H9 (cell line): ENCODE measurements around the gene FBXO48. TPM values are rescaled to one million over a fixed set of nuclear protein-coding genes. Genes with fewer than 3 reads are reported as not detected.

Experiments
- DNase-seq: peaks from one replicate; pipeline ENCODE4 v3.0.0-alpha.2; 2017
- H2AFZ ChIP-seq: one replicate; pipeline ENCODE4 v1.6.1; 2013; ENCODE audit warnings: mild to moderate bottlenecking, low read length, control low read depth, moderate library complexity
- H2AK5ac ChIP-seq: 2 replicates; pipeline ENCODE4 v1.6.1; 2013; ENCODE audit warnings: low read length, control low read depth, mixed read lengths; ENCODE audit not compliant: insufficient read length
- H2BK120ac ChIP-seq: one replicate; pipeline ENCODE4 v1.6.1; 2013; ENCODE audit warnings: low read depth, mild to moderate bottlenecking, low read length, control low read depth, inconsistent platforms; ENCODE audit not compliant: poor library complexity, severe bottlenecking
- H2BK12ac ChIP-seq: 2 replicates; pipeline ENCODE4 v1.6.1; 2013; ENCODE audit warnings: low read length, control low read depth, mixed read lengths, low read depth; ENCODE audit not compliant: insufficient read length
- H2BK15ac ChIP-seq: 2 replicates; pipeline ENCODE4 v1.6.1; 2013; ENCODE audit warnings: low read depth, low read length, control low read depth
- H2BK20ac ChIP-seq: one replicate; pipeline ENCODE4 v1.6.1; 2013; ENCODE audit warnings: low read depth, mild to moderate bottlenecking, low read length, control low read depth, inconsistent platforms; ENCODE audit not compliant: poor library complexity, severe bottlenecking
- H2BK5ac ChIP-seq: 2 replicates; pipeline ENCODE4 v1.6.1; 2013; ENCODE audit warnings: low read length, control low read depth, mixed read lengths; ENCODE audit not compliant: insufficient read length
- H3K14ac ChIP-seq: 2 replicates; pipeline ENCODE4 v1.6.1; 2013; ENCODE audit warnings: low read length, control low read depth; ENCODE audit not compliant: insufficient read depth
- H3K18ac ChIP-seq: 2 replicates; pipeline ENCODE4 v1.6.1; 2013; ENCODE audit warnings: low read depth, mild to moderate bottlenecking, mixed read lengths, low read length, control low read depth; ENCODE audit not compliant: insufficient read length
- H3K23ac ChIP-seq: 2 replicates; pipeline ENCODE4 v1.6.1; 2013; ENCODE audit warnings: low read length, control low read depth, mixed read lengths, low read depth; ENCODE audit not compliant: insufficient read length
- H3K23me2 ChIP-seq: 2 replicates; pipeline ENCODE4 v1.6.1; 2013; ENCODE audit warnings: low read depth, mild to moderate bottlenecking, mixed read lengths, low read length, control low read depth; ENCODE audit not compliant: insufficient read length, poor library complexity, severe bottlenecking
- H3K27ac ChIP-seq: 2 replicates; pipeline ENCODE4 v1.5.1; 2013; ENCODE audit warnings: low read length, control low read depth, mixed read lengths, low read depth; ENCODE audit not compliant: insufficient read length
- H3K27me3 ChIP-seq: 2 replicates; pipeline ENCODE4 v1.6.1; 2013; ENCODE audit warnings: low read length, control low read depth, inconsistent platforms; ENCODE audit not compliant: insufficient read depth
- H3K4ac ChIP-seq: 2 replicates; pipeline ENCODE4 v1.6.1; 2013; ENCODE audit warnings: low read depth, mild to moderate bottlenecking, control low read depth, inconsistent platforms, low read length, moderate library complexity
- H3K4me1 ChIP-seq: 2 replicates; pipeline ENCODE4 v1.6.1; 2013; ENCODE audit warnings: low read length, control low read depth, inconsistent platforms; ENCODE audit not compliant: insufficient read depth
- H3K4me2 ChIP-seq: 2 replicates; pipeline ENCODE4 v1.6.1; 2013; ENCODE audit warnings: low read length, control low read depth, mixed read lengths; ENCODE audit not compliant: insufficient read length, insufficient read depth
- H3K56ac ChIP-seq: 2 replicates; pipeline ENCODE4 v1.6.1; 2013; ENCODE audit warnings: low read depth, mild to moderate bottlenecking, mixed read lengths, low read length, control low read depth; ENCODE audit not compliant: insufficient read length
- H3K79me1 ChIP-seq: 2 replicates; pipeline ENCODE4 v1.6.1; 2013; ENCODE audit warnings: low read depth, mild to moderate bottlenecking, moderate library complexity, low read length, control low read depth, inconsistent platforms; ENCODE audit not compliant: insufficient read depth, poor library complexity, severe bottlenecking
- H3K79me2 ChIP-seq: 2 replicates; pipeline ENCODE4 v1.6.1; 2013; ENCODE audit warnings: low read length, control low read depth, inconsistent platforms; ENCODE audit not compliant: insufficient read depth
- H3K9ac ChIP-seq: 2 replicates; pipeline ENCODE4 v1.6.1; 2013; ENCODE audit warnings: low read length, control low read depth, mixed read lengths; ENCODE audit not compliant: insufficient read length; ENCODE audit errors: extremely low read depth
- H3K9me3 ChIP-seq: one replicate; pipeline ENCODE4 v1.6.1; 2013; ENCODE audit warnings: low read depth, low read length, inconsistent platforms; ENCODE audit not compliant: control insufficient read depth
- H3T11ph ChIP-seq: one replicate; pipeline ENCODE4 v1.6.1; 2013; ENCODE audit warnings: mild to moderate bottlenecking, low read length, control low read depth, inconsistent platforms
- H4K20me1 ChIP-seq: one replicate; pipeline ENCODE4 v1.6.1; 2013; ENCODE audit not compliant: control insufficient read depth, insufficient read length, insufficient read depth
- H4K5ac ChIP-seq: 2 replicates; pipeline ENCODE4 v1.6.1; 2013; ENCODE audit warnings: low read depth, mild to moderate bottlenecking, mixed read lengths, low read length, control low read depth; ENCODE audit not compliant: insufficient read length
- H4K8ac ChIP-seq: replicated peaks from 2 replicates; pipeline ENCODE4 v1.6.1; 2013; ENCODE audit warnings: low read length, control low read depth, mixed read lengths, low read depth; ENCODE audit not compliant: insufficient read length
- H4K91ac ChIP-seq: 2 replicates; pipeline ENCODE4 v1.6.1; 2013; ENCODE audit warnings: low read depth, mild to moderate bottlenecking, moderate library complexity, mixed read lengths, low read length, control low read depth; ENCODE audit not compliant: insufficient read length
- H3K27ac Mint-ChIP-seq, 3 experiments: 2 replicates in 2 of 3; 3 replicates in 1 of 3; pipeline ENCODE4 v1.8.0; 2020 to 2021; ENCODE audit warnings: mixed read lengths in 3 of 3, mild to moderate bottlenecking in 1 of 3, moderate library complexity in 1 of 3
- H3K27me3 Mint-ChIP-seq: 2 replicates; pipeline ENCODE4 v1.8.0; 2021; ENCODE audit warnings: low read depth, mild to moderate bottlenecking, moderate library complexity, mixed read lengths
- H3K36me3 Mint-ChIP-seq, 3 experiments: 2 replicates in 2 of 3; 3 replicates in 1 of 3; pipeline ENCODE4 v1.8.0; 2020 to 2021; ENCODE audit warnings: low read depth in 3 of 3, mixed read lengths in 3 of 3; ENCODE audit not compliant: insufficient read depth in 1 of 3
- H3K4me1 Mint-ChIP-seq, 2 experiments: 2 replicates each; pipeline ENCODE4 v1.8.0; 2020; ENCODE audit warnings: mixed read lengths in 2 of 2
- H3K4me3 Mint-ChIP-seq, 2 experiments: 2 replicates in 1 of 2; 3 replicates in 1 of 2; pipeline ENCODE4 v1.8.0; 2020 to 2021; ENCODE audit warnings: mild to moderate bottlenecking in 2 of 2, mixed read lengths in 2 of 2, moderate library complexity in 1 of 2
- H3K9me3 Mint-ChIP-seq, 2 experiments: 2 replicates in 1 of 2; 3 replicates in 1 of 2; pipeline ENCODE4 v1.8.0; 2020; ENCODE audit warnings: mild to moderate bottlenecking in 2 of 2, mixed read lengths in 2 of 2, moderate library complexity in 1 of 2
- WGBS: extraction: QIAGEN DNeasy Blood & Tissue Kit; methylation state at CpG from one replicate; pipeline ENCODE4 v1.1.7; 2013; ENCODE audit warnings: missing lambda C conversion rate, low lambda C conversion rate, mixed read lengths; ENCODE audit not compliant: insufficient read length; ENCODE audit errors: extremely low coverage; 5-methylcytosine and 5-hydroxymethylcytosine counted together
- total RNA-seq: library from RNA; stranded (reverse); gene quantifications from 2 replicates; pipeline ENCODE4 v1.2.1, GENCODE V29; 2021
- TF ChIP-seq, protein P1 (sequence below): fragments of 200-600 bp; sonication (generic); conservative IDR thresholded peaks from 3 replicates; pipeline ENCODE4 v1.8.0; 2021; ENCODE audit warnings: antibody characterized with exemption, mild to moderate bottlenecking

Gene FBXO48
- total RNA-seq, 1 experiment from 2014 or later: 1.4 TPM

DNA sequence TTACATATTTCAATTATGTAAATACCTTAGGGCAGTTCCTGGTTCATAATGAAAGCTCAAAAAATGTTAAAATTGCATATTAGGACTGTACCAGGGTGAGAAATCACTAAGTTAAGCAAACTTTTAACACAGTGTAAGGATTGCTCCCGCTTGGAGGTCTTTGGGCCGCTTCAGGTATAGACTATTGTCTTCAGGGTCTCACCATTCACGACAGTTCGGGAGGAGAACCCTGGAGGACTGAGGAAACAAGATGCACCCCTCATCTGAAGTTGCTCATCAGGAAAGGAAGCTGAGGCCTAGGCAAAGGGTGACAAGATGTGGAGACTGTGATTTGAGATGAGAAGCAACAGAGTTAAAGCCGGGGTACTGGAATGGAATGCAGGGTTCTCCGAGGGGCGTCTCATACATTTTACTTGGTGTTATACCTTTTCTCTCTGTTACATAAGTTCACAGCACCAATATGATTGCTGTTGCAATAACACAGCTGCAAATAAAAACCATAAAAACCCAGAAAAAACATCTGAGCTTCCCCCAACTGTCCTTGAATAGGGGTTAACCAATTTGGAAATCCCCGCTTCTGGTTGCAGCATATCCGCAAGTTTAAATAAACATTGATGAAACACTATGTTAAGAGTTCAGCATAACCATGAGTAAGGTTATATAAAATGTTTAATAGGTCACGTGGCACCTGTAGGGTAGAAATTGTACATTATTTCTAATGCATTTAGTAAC is 40.1 kb downstream of the FBXO48 start:
- Histone ChIP-seq H2BK5ac (no peak overlapping the region), H3K56ac (no peak overlapping the region), H3K27me3 (no peaks in the 10 kb centered on the region), H3T11ph (no peak overlapping the region), H3K23me2 (no peaks in the 10 kb centered on the region), H4K91ac (no peak overlapping the region), H2AFZ (no peak overlapping the region), H3K4me1 (no peaks in the 10 kb centered on the region), H3K9me3 (no peaks in the 10 kb centered on the region), H4K8ac (no peak overlapping the region), H3K9ac (no peak overlapping the region), H3K4me2 (no peak overlapping the region), H2BK120ac (no peak overlapping the region), H2BK20ac (no peak overlapping the region), H3K79me2 (no peaks in the 10 kb centered on the region), H2AK5ac (no peak overlapping the region), H3K4ac (no peak overlapping the region), H3K23ac (no peak overlapping the region), H3K27ac (no peak overlapping the region), H2BK15ac (no peak overlapping the region), H3K14ac (no peak overlapping the region), H3K79me1 (no peaks in the 10 kb centered on the region), H4K5ac (no peak overlapping the region), H3K18ac (no peak overlapping the region), H2BK12ac (no peak overlapping the region), H4K20me1 (no peaks in the 10 kb centered on the region)
- TF ChIP-seq, protein P1, sequence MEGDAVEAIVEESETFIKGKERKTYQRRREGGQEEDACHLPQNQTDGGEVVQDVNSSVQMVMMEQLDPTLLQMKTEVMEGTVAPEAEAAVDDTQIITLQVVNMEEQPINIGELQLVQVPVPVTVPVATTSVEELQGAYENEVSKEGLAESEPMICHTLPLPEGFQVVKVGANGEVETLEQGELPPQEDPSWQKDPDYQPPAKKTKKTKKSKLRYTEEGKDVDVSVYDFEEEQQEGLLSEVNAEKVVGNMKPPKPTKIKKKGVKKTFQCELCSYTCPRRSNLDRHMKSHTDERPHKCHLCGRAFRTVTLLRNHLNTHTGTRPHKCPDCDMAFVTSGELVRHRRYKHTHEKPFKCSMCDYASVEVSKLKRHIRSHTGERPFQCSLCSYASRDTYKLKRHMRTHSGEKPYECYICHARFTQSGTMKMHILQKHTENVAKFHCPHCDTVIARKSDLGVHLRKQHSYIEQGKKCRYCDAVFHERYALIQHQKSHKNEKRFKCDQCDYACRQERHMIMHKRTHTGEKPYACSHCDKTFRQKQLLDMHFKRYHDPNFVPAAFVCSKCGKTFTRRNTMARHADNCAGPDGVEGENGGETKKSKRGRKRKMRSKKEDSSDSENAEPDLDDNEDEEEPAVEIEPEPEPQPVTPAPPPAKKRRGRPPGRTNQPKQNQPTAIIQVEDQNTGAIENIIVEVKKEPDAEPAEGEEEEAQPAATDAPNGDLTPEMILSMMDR: no peak
- Mint-ChIP-seq H3K27ac (no peak overlapping the region), H3K4me3 (no peak overlapping the region), H3K36me3 (no peaks in the 10 kb centered on the region), H3K9me3 (no peaks in the 10 kb centered on the region; a peak in 2 of 5 replicates), H3K4me1 (peaks cover 0 to 3% of the 10 kb centered on the region in 2 experiments; a peak in 1 of 4 replicates), H3K27me3 (no peaks in the 10 kb centered on the region)
- WGBS: no CpG with 5 or more reads among the region's 10 CpGs
- DNase-seq: no peak
